IMR-90 (cell line): Measurements from ENCODE around the gene DEFB121. TPM values are rescaled to one million over a fixed set of nuclear protein-coding genes. Genes with fewer than 3 reads are reported as not detected.

Experiments
- ATAC-seq: fragments of 200-7000 bp; cut with Tn5 transposase; 2 replicates; pipeline ENCODE4 v1.9.1; 2020; ENCODE audit warnings: low read depth, mild to moderate bottlenecking, moderate library complexity
- BruUV-seq: library from RNA; stranded (reverse); fragments of 400-500 nt; replicated peaks from 2 replicates; lab custom pipeline; 2021; lab: Mats Ljungman, UMichigan
- CTCF ChIA-PET: fragments of 300-600 bp; formaldehyde crosslinking; extraction: SDS; loops from one replicate; lab custom pipeline; 2021; ENCODE audit warnings: antibody characterized with exemption; lab: Yijun Ruan, JAX
- POLR2A ChIA-PET: fragments of 300-600 bp; sonication (Branson Sonifier 250); formaldehyde crosslinking; loops from one replicate; lab custom pipeline; 2022; ENCODE audit warnings: antibody characterized with exemption; ENCODE audit not compliant: unreplicated experiment; lab: Charles Lee
- DNase-seq: peaks from one replicate; pipeline ENCODE4 v3.0.0; 2013
- H2AFZ ChIP-seq: replicated peaks from 2 replicates; pipeline ENCODE3; 2013; ENCODE audit warnings: low read length, mild to moderate bottlenecking; ENCODE audit not compliant: poor library complexity
- H2AK5ac ChIP-seq: 2 replicates; pipeline ENCODE4 v1.6.1; 2013; ENCODE audit warnings: low read depth, low read length, inconsistent platforms
- H2AK9ac ChIP-seq: replicated peaks from 2 replicates; pipeline ENCODE3; 2013; ENCODE audit warnings: mild to moderate bottlenecking, low read depth, low read length, moderate library complexity; ENCODE audit not compliant: poor library complexity
- H2BK120ac ChIP-seq: 2 replicates; pipeline ENCODE4 v1.6.1; 2013; ENCODE audit warnings: low read depth, low read length, inconsistent platforms
- H2BK15ac ChIP-seq: 3 replicates; pipeline ENCODE4 v1.6.1; 2013; ENCODE audit warnings: low read depth, low read length, inconsistent platforms
- H2BK20ac ChIP-seq: 2 replicates; pipeline ENCODE4 v1.6.1; 2013; ENCODE audit warnings: low read depth, mild to moderate bottlenecking, inconsistent platforms, low read length, moderate library complexity
- H2BK5ac ChIP-seq: 2 replicates; pipeline ENCODE4 v1.6.1; 2013; ENCODE audit warnings: mild to moderate bottlenecking, low read depth, low read length, inconsistent platforms; ENCODE audit not compliant: poor library complexity, severe bottlenecking
- H3K14ac ChIP-seq: replicated peaks from 2 replicates; pipeline ENCODE4 v1.6.1; 2013; ENCODE audit warnings: low read depth, low read length, inconsistent platforms
- H3K18ac ChIP-seq: 2 replicates; pipeline ENCODE4 v1.6.1; 2013; ENCODE audit warnings: low read depth, low read length, control low read depth
- H3K23ac ChIP-seq: 2 replicates; pipeline ENCODE4 v1.6.1; 2013; ENCODE audit warnings: low read depth, low read length, inconsistent platforms
- H3K27ac ChIP-seq: 2 replicates; pipeline ENCODE4 v1.5.1; 2013; ENCODE audit warnings: mild to moderate bottlenecking, control low read depth, low read length; ENCODE audit not compliant: insufficient read depth
- H3K27me3 ChIP-seq: 2 replicates; pipeline ENCODE4 v1.6.1; 2013; ENCODE audit warnings: low read length; ENCODE audit not compliant: control insufficient read depth, insufficient read depth
- H3K36me3 ChIP-seq: 2 replicates; pipeline ENCODE4 v1.6.1; 2013; ENCODE audit warnings: low read length, mixed read lengths; ENCODE audit not compliant: control insufficient read depth, insufficient read depth
- H3K4ac ChIP-seq: 2 replicates; pipeline ENCODE4 v1.6.1; 2013; ENCODE audit warnings: low read depth, low read length, inconsistent platforms
- H3K4me1 ChIP-seq: 2 replicates; pipeline ENCODE4 v1.6.1; 2013; ENCODE audit warnings: low read length, mixed read lengths; ENCODE audit not compliant: control insufficient read depth, insufficient read depth
- H3K4me2 ChIP-seq: 2 replicates; pipeline ENCODE4 v1.6.1; 2013; ENCODE audit warnings: low read depth, mild to moderate bottlenecking, control low read depth, low read length, moderate library complexity
- H3K4me3 ChIP-seq: 2 replicates; pipeline ENCODE4 v1.5.1; 2013; ENCODE audit warnings: low read depth, mild to moderate bottlenecking, control low read depth, low read length, moderate library complexity; ENCODE audit not compliant: insufficient read depth
- H3K56ac ChIP-seq: 2 replicates; pipeline ENCODE4 v1.6.1; 2013; ENCODE audit warnings: low read length, inconsistent platforms; ENCODE audit not compliant: insufficient read depth; ENCODE audit errors: extremely low read depth
- H3K79me1 ChIP-seq, 2 experiments: 2 replicates each; pipeline ENCODE4 v1.6.1; 2013; ENCODE audit warnings: low read length in 2 of 2, inconsistent platforms in 1 of 2, low read depth in 1 of 2
- H3K9ac ChIP-seq: 2 replicates; pipeline ENCODE4 v1.6.1; 2013; ENCODE audit warnings: low read depth, low read length, control low read depth
- H3K9me1 ChIP-seq: 2 replicates; pipeline ENCODE4 v1.6.1; 2013; ENCODE audit warnings: low read length, inconsistent platforms; ENCODE audit not compliant: insufficient read depth
- H3K9me3 ChIP-seq: 2 replicates; pipeline ENCODE4 v1.6.1; 2013; ENCODE audit warnings: low read length; ENCODE audit not compliant: control insufficient read depth, insufficient read depth
- H4K20me1 ChIP-seq: 2 replicates; pipeline ENCODE4 v1.6.1; 2013; ENCODE audit warnings: low read length, inconsistent platforms; ENCODE audit not compliant: insufficient read depth
- H4K5ac ChIP-seq: 2 replicates; pipeline ENCODE4 v1.6.1; 2013; ENCODE audit warnings: mild to moderate bottlenecking, low read depth, low read length, control low read depth
- H4K8ac ChIP-seq, 2 experiments: 2 replicates each; pipeline ENCODE4 v1.6.1; 2013; ENCODE audit warnings: low read depth in 2 of 2, low read length in 2 of 2, control low read depth in 1 of 2, inconsistent platforms in 1 of 2
- H4K91ac ChIP-seq: 2 replicates; pipeline ENCODE4 v1.6.1; 2013; ENCODE audit warnings: low read depth, low read length, inconsistent platforms; ENCODE audit not compliant: insufficient read depth
- RAD21 ChIP-seq: IDR thresholded peaks from 2 replicates; pipeline ENCODE4 v1.6.1; 2012; ENCODE audit warnings: low read length, improper control_type of control experiment
- WGBS, 2 experiments: methylation state at CpG; one replicate each; pipeline versions ENCODE4 v1.1.5 to v1.1.7; 2013; ENCODE audit warnings: missing lambda C conversion rate in 2 of 2; ENCODE audit not compliant: insufficient read length in 1 of 2; ENCODE audit errors: extremely low coverage in 2 of 2; 5-methylcytosine and 5-hydroxymethylcytosine counted together
- dilution Hi-C: fragments of 300-500 bp; cut with HindIII; formaldehyde crosslinking; loops from one replicate; pipeline ENCODE4 v1.14.3; 2018; ENCODE audit warnings: low sequenced_read_pairs; ENCODE audit not compliant: unreplicated experiment
- in situ Hi-C: fragments of 300-500 bp; cut with MboI; formaldehyde crosslinking; loops from 3 replicates; pipeline ENCODE4 v1.14.3; 2019; ENCODE audit warnings: low sequenced_read_pairs, inconsistent platforms, mixed read lengths
- intact Hi-C: fragments of 100-400 bp; cut with micrococcal nuclease; formaldehyde crosslinking; loops from 2 replicates; pipeline ENCODE4 v1.10.0; 2022
- microRNA-seq, 2 experiments: library from miRNA; stranded (forward) in 1 of 2; unstranded in 1 of 2; fragments of 10-50 nt in 1 of 2; fragments of <30 nt in 1 of 2; gene quantifications in 1 of 2; microRNA quantifications in 1 of 2; one replicate each; pipeline versions ENCODE3 to v1.1.0; 2013 to 2020; ENCODE audit not compliant: insufficient read depth in 1 of 2, insufficient read length in 1 of 2, unreplicated experiment in 1 of 2
- polyA plus RNA-seq, 3 experiments: library from polyadenylated mRNA; depleted of rRNA; stranded (reverse); fragments of >200 nt; gene quantifications; 2 replicates each; pipeline ENCODE4 v1.2.3, GENCODE V29; 2012; ENCODE audit warnings: low replicate concordance in 1 of 3
- small RNA-seq, 5 experiments: library from RNA; depleted of rRNA; stranded (forward); fragments of <200 nt; gene quantifications; one replicate each; pipeline ENCODE3, GENCODE V24; 2012
- total RNA-seq: library from RNA; depleted of rRNA; stranded (reverse); fragments of >200 nt; gene quantifications from 2 replicates; pipeline ENCODE4 v1.2.3, GENCODE V29; 2012; rRNA removed

The DEFB121 gene
- total and polyA plus RNA-seq, 2 of the 4 experiments (the other 2 are of a cell fraction) = not detected

DNA sequence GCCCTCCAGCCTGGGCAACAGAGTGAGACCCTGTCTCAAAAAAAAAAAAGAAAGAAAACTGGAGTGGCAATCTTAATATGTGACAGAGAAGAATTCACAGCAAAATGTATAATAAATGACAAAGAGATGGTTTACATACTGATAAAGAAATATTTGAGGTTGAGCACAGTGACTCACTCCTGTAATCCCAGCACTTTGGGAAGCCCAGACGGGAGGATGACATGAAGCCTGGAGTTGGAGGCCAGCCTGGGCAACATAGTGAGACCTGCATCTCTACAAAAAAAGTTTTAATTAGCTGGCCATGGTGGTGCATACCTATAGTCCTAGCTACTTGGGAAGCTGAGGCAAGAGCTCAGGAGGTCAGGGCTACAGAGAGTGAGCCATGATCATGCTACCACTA lies 50.0 kb downstream of the DEFB121 start:
- WGBS, 2 experiments = no CpG with 5 or more reads among the region's 1 CpG
- no peaks in the 10 kb centered on the region for H3K36me3 ChIP-seq
- BruUV-seq = no TSS peak

More for the DNA sequence above, 50.0 kb downstream of the DEFB121 start:
- Histone ChIP-seq H3K4me3 (no peak overlapping the region), H3K4ac (no peak overlapping the region), H3K9me3 (no peaks in the 10 kb centered on the region; the same call in 1 of the 2 replicates), H2BK15ac (no peak overlapping the region), H3K27me3 (no peaks in the 10 kb centered on the region), H2AFZ (no peak overlapping the region), H4K91ac (no peak overlapping the region), H3K18ac (no peak overlapping the region), H2AK5ac (no peak overlapping the region), H2BK20ac (no peak overlapping the region), H2BK5ac (no peak overlapping the region), H3K9ac (no peak overlapping the region), H3K4me2 (no peak overlapping the region), H4K8ac (no peak overlapping the region), H4K20me1 (no peaks in the 10 kb centered on the region), H3K4me1 (no peaks in the 10 kb centered on the region), H3K79me1 (no peaks in the 10 kb centered on the region), H3K23ac (no peak overlapping the region), H3K27ac (no peak overlapping the region), H3K14ac (no peak overlapping the region), H2BK120ac (no peak overlapping the region), H4K5ac (no peak overlapping the region), H3K9me1 (no peaks in the 10 kb centered on the region), H2AK9ac (no peak overlapping the region), H3K56ac (no peak overlapping the region)
- intact Hi-C loops (no loop called here), in situ Hi-C loops (no loop called here), dilution Hi-C loops (no loop called here)
- TF ChIP-seq RAD21 = no peak
- DNase-seq = no peak
- ChIA-PET CTCF (no interaction called here), POLR2A (no interaction called here)
- no peak for ATAC-seq

Small RNA genes within 50 kb of the gene (microRNA-seq; reads per million reads assigned to microRNA genes)
- gene DEFB117 (ENCODE audit: insufficient read depth, insufficient read length) = not detected
- not detected for gene RF00561 (ENCODE audit: insufficient read depth, insufficient read length)
- gene RNA5SP480 (ENCODE audit: insufficient read depth, insufficient read length) = not detected

Small RNA genes within 50 kb of the gene (small RNA-seq; reads per million reads assigned to genes)
- 0 reads per million in 5 experiments for gene DEFB117
- 0 reads per million in 5 experiments for gene RF00561
- 0 reads per million in 5 experiments for gene RNA5SP480

Other genes with a start within 250 kb of the DEFB121 start
- not detected in 2 replicates for gene DEFB115, start 148.6 kb downstream of the DEFB121 start, total RNA-seq
- not detected in 2 replicates for gene DEFB115, start 148.6 kb downstream of the DEFB121 start, polyA plus RNA-seq (2012; rRNA removed)
- not detected in 2 replicates for gene DEFB116, start 97.6 kb downstream of the DEFB121 start, total RNA-seq
- not detected in 2 replicates for gene DEFB116, start 97.6 kb downstream of the DEFB121 start, polyA plus RNA-seq (2012; rRNA removed)
- gene DEFB118, start 37.6 kb downstream of the DEFB121 start, total RNA-seq = not detected in 2 replicates
- not detected in 2 replicates for gene DEFB118, start 37.6 kb downstream of the DEFB121 start, polyA plus RNA-seq (2012; rRNA removed)
- not detected in 2 replicates for gene DEFB119, start 15.6 kb downstream of the DEFB121 start, total RNA-seq
- gene DEFB119, start 15.6 kb downstream of the DEFB121 start, polyA plus RNA-seq (2012; rRNA removed) = not detected in 2 replicates
- gene DEFB123, start 34.4 kb upstream of the DEFB121 start, total RNA-seq = not detected in 2 replicates
- gene DEFB123, start 34.4 kb upstream of the DEFB121 start, polyA plus RNA-seq (2012; rRNA removed) = not detected in 2 replicates
- gene DEFB124, start 68.9 kb upstream of the DEFB121 start, total RNA-seq = not detected in 2 replicates
- gene DEFB124, start 68.9 kb upstream of the DEFB121 start, polyA plus RNA-seq (2012; rRNA removed) = not detected in 2 replicates
- not detected in 2 replicates for gene REM1, start 69.1 kb upstream of the DEFB121 start, total RNA-seq
- gene REM1, start 69.1 kb upstream of the DEFB121 start, polyA plus RNA-seq (2012; rRNA removed) = not detected in 2 replicates
- gene HM13, start 108.2 kb upstream of the DEFB121 start, total RNA-seq = 46.7 and 53.2 TPM in 2 replicates
- gene HM13, start 108.2 kb upstream of the DEFB121 start, polyA plus RNA-seq (2012; rRNA removed) = 203 and 207 TPM in 2 replicates
- gene ID1, start 199.1 kb upstream of the DEFB121 start, total RNA-seq = 174 and 186 TPM in 2 replicates
- 148 and 156 TPM in 2 replicates for gene ID1, start 199.1 kb upstream of the DEFB121 start, polyA plus RNA-seq (2012; rRNA removed)
- gene COX4I2, start 231.7 kb upstream of the DEFB121 start, total RNA-seq = not detected in 2 replicates
- not detected in 2 replicates for gene COX4I2, start 231.7 kb upstream of the DEFB121 start, polyA plus RNA-seq (2012; rRNA removed)